ENCODE results near the gene VPS4A.

- TF ChIP-seq CTCF (IDR thresholded peaks at IDR 0.05) (peak; percentile 67), POLR2AphosphoS5 (IDR thresholded peaks at IDR 0.05; ENCODE audit: low read depth, low read length) (no peak), ELF1 (IDR thresholded peaks at IDR 0.05) (no peak)
Observed at GRCh38 chr16:69286941-69287713, 24.0 kb upstream of the VPS4A start.
